Neural crest cell (in vitro differentiated cells): ENCODE data around the gene RARB. TPM values are rescaled to one million over a fixed set of nuclear protein-coding genes. Genes with fewer than 3 reads are reported as not detected.

ENCODE experiments used
- DNase-seq: peaks from one replicate; pipeline ENCODE4 v3.0.0; 2021; ENCODE audit warnings: low read depth, mixed read lengths, low spot score
- H3K27ac Mint-ChIP-seq: one replicate; pipeline ENCODE4 v1.8.0; 2021; ENCODE audit warnings: mild to moderate bottlenecking, mixed read lengths; ENCODE audit not compliant: unreplicated experiment
- H3K27me3 Mint-ChIP-seq: 2 replicates; pipeline ENCODE4 v1.8.0; 2021; ENCODE audit warnings: low read depth, mild to moderate bottlenecking, mixed read lengths
- H3K36me3 Mint-ChIP-seq: 2 replicates; pipeline ENCODE4 v1.8.0; 2021; ENCODE audit warnings: low read depth, mild to moderate bottlenecking, mixed read lengths
- H3K4me1 Mint-ChIP-seq: 2 replicates; pipeline ENCODE4 v1.8.0; 2021; ENCODE audit warnings: mixed read lengths
- H3K4me3 Mint-ChIP-seq: one replicate; pipeline ENCODE4 v1.8.0; 2021; ENCODE audit warnings: mild to moderate bottlenecking, mixed read lengths
- H3K9me3 Mint-ChIP-seq: 2 replicates; pipeline ENCODE4 v1.8.0; 2021; ENCODE audit warnings: mixed read lengths
- total RNA-seq: library from RNA; stranded (reverse); gene quantifications from 2 replicates; pipeline ENCODE4 v1.2.1, GENCODE V29; 2021
- TF ChIP-seq, protein P1 (sequence below): fragments of 200-600 bp; sonication (generic); conservative IDR thresholded peaks from 2 replicates; pipeline ENCODE4 v1.5.0; 2021; ENCODE audit warnings: antibody characterized with exemption, mild to moderate bottlenecking

RARB gene
- total RNA-seq, 1 donor from 2014 or later: 0.98 TPM

DNA sequence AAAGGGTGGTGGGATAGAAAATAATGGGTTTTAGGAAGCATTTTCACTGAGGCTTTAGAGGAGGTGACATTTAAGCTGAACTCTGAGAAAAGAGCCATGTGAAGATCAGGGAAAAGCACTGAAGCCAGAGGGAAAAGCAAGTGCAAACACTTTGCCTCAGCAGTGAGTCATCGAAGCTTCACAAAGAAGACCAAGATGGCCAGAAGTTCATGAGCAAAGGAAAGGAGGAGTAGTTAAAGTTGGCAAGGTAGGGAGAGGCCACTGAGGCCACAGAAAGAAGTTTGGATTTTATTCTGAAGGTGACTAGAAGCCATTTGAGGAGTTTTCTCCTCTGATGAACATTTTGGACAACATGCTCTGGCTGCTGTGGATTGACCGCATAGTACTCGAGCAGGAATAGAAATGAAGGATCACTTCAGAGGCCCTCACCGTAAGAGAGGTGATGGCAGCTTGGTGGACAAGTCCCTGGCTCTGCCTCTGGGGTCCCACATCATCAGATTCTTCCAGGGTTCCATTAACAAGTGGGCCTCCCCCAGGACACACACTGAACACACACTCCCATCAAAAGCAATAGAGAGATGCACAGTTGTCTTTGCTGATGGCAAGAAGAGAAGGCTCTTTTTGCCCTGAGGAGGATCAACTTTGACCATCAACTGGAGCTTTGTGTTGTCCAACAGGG lies 161.2 kb downstream of the RARB start:
- TF ChIP-seq, protein P1, sequence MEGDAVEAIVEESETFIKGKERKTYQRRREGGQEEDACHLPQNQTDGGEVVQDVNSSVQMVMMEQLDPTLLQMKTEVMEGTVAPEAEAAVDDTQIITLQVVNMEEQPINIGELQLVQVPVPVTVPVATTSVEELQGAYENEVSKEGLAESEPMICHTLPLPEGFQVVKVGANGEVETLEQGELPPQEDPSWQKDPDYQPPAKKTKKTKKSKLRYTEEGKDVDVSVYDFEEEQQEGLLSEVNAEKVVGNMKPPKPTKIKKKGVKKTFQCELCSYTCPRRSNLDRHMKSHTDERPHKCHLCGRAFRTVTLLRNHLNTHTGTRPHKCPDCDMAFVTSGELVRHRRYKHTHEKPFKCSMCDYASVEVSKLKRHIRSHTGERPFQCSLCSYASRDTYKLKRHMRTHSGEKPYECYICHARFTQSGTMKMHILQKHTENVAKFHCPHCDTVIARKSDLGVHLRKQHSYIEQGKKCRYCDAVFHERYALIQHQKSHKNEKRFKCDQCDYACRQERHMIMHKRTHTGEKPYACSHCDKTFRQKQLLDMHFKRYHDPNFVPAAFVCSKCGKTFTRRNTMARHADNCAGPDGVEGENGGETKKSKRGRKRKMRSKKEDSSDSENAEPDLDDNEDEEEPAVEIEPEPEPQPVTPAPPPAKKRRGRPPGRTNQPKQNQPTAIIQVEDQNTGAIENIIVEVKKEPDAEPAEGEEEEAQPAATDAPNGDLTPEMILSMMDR: no peak
- no peak for DNase-seq
- Mint-ChIP-seq H3K9me3 (peaks cover 8% of the 10 kb centered on the region), H3K4me3 (no peak overlapping the region), H3K27ac (peak overlapping the region; percentile 67), H3K27me3 (no peaks in the 10 kb centered on the region), H3K36me3 (peaks cover 9% of the 10 kb centered on the region), H3K4me1 (peaks cover 39% of the 10 kb centered on the region)

DNA sequence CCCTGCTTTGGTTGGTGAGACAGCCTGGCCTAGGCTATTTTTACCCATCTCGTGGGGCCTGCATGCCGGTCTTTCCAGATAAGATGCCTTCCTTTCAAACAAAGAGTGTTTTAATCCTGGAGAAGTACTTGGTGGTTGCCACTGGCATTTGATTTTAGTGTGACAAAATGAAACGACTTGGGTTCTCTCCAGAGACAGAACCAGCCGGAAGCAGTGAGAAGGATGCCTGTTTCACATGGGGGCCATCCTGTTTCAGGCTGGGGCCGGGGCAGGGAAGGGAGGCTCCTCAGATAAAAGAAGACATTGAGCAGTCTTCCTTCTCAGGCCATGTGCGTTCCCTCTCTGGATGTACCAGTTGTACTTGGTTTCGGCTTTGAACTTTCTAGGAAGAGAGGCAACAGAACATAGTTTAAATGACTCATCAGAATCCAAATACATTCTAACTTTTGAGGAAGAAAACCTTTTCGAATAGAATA lies 161.8 kb downstream of the RARB start:
- no peak for DNase-seq
- Mint-ChIP-seq H3K27me3 (no peaks in the 10 kb centered on the region), H3K9me3 (peaks cover 8% of the 10 kb centered on the region), H3K36me3 (peaks cover 9% of the 10 kb centered on the region), H3K4me1 (peaks cover 37% of the 10 kb centered on the region), H3K4me3 (peak overlapping the region; percentile 3), H3K27ac (peak overlapping the region; percentile 67)
- TF ChIP-seq, protein P1: no peak

DNA sequence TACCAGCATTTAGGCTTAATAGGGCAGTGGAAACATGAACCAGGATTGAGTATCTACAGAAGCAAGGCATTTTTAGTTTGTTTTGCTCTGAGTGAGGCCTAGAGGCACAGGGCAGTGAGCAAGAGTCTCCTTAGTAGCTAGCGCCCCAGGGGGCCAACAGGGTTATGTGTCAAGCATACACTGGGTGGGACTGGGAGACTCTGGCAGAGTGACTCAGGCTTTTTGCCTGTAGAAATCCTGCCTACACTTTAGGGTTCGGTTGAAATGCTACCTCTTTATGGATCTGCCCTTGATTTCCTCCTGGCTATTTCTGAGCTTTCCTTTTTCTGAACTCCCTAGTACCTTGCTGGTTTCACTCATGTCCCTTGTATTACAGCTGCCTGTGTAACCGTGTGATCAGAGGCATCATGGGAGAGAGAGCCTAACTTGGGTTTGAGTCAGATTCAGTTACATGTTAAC lies 164.5 kb downstream of the RARB start:
- Mint-ChIP-seq H3K27me3 (no peaks in the 10 kb centered on the region), H3K27ac (peak overlapping the region; percentile 89), H3K36me3 (peaks cover 9% of the 10 kb centered on the region), H3K4me3 (no peak overlapping the region), H3K4me1 (peaks cover 51% of the 10 kb centered on the region), H3K9me3 (peaks cover 8% of the 10 kb centered on the region)
- DNase-seq: no peak
- TF ChIP-seq, protein P1: no peak

DNA sequence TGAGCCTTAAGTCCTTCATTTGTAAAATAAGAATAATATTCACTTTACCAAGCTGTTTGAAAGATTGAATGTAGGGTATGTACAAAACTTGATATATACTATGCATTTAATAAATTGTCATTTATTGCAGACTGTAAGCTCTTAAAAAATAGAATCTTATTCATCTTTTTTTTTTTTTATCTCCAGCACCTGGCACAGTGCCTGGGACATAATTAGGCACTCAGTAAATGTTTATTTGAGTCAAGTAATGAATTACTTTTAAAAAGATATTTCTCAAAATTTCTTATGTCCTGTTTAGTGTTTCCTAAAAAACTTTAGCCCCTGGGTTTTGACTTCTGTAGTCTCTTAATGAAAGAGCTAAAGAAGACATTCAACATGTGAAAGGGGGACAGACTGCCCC lies 164.9 kb downstream of the RARB start:
- peaks cover 5% of the 10 kb centered on the region for H3K36me3 Mint-ChIP-seq
- peaks cover 5% of the 10 kb centered on the region for H3K9me3 Mint-ChIP-seq
- no peak for DNase-seq
- no peaks in the 10 kb centered on the region for H3K27me3 Mint-ChIP-seq
- no peak overlapping the region for H3K27ac Mint-ChIP-seq
- H3K4me3 Mint-ChIP-seq: no peak overlapping the region
- H3K4me1 Mint-ChIP-seq: peaks cover 51% of the 10 kb centered on the region
- TF ChIP-seq, protein P1: no peak

DNA sequence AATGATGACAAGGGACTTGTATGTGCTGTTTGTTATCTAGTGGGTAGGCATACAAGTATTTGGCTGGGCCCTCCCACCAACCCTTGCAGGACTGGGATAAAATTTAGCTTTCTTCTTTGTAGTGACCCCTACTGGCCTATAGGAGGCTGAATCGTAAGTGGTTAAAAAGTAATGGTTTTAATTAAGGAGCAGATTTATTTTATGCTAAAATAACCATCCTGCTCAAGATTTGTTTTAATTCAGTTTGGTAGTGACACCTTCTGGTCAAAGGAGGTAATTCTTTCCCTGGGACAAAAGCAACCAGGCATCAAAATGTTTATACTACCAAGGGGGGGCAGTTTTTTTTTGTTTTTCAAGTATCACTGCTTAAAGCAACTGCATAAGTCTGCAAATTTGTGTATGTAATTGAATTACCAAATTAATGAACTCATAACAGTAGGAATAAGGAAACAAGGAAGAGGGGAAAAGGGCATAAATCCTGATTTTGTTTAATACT lies 166.0 kb downstream of the RARB start:
- H3K9me3 Mint-ChIP-seq: peaks cover 3% of the 10 kb centered on the region
- TF ChIP-seq, protein P1: peak; percentile 93
- H3K27ac Mint-ChIP-seq: no peak overlapping the region
- H3K27me3 Mint-ChIP-seq: no peaks in the 10 kb centered on the region
- peaks cover 7% of the 10 kb centered on the region for H3K36me3 Mint-ChIP-seq
- DNase-seq: no peak
- H3K4me1 Mint-ChIP-seq: peaks cover 51% of the 10 kb centered on the region
- peak overlapping the region; percentile 1 for H3K4me3 Mint-ChIP-seq
